Measurements from ENCODE around the gene ZNF672.

The ZNF672 gene

DNA sequence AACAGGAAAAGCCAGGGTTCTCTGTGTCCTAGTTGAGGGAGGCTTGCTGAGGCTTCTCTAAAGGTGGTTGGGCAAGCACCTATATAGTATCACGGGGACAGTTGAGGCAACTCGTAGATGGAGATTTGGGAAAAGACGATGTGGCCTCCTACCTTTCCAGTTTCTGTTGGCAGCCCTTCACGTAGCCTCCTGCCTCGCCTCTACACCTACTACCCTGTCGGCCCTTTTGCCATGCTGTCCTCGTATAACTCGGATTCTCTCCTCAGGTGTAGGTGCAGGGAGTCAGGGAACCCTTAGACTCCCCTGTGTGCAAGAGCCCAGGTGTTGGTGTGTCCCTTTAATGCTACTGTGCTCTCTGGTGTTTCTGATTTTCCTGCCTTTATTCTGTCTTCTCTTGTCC lies 10.6 kb downstream of the ZNF672 start:
- Histone ChIP-seq H3K27me3 (ENCODE audit: control insufficient read depth in 3 of 3, insufficient read depth in 3 of 3, low read depth in 1 of 3, low read length in 3 of 3) (no peaks in the 10 kb centered on the region), H3K23ac (ENCODE audit: low read depth, low read length, poor library complexity) (peak overlapping the region; percentile 52), H3K9me3 (replicated peaks in 1 of 2; ENCODE audit: control insufficient read depth in 2 of 2, insufficient read depth in 1 of 2, low read depth in 1 of 2, low read length in 2 of 2) (peaks cover 0 to 2% of the 10 kb centered on the region in 2 donors), H4K8ac (ENCODE audit: low read depth, low read length) (no peak overlapping the region), H2BK120ac (ENCODE audit: low read depth, low read length) (no peak overlapping the region), H3K27ac (replicated peaks; ENCODE audit: low read length) (no peak overlapping the region), H3K36me3 (replicated peaks in 1 of 2; ENCODE audit: control insufficient read depth in 2 of 2, insufficient read depth in 2 of 2, low read length in 2 of 2) (peaks cover 73 to 96% of the 10 kb centered on the region in 2 donors), H3K4me2 (ENCODE audit: insufficient read depth, low read length, poor library complexity, severe bottlenecking) (no peak overlapping the region), H2BK15ac (ENCODE audit: low read length) (no peak overlapping the region), H3K4me3 (ENCODE audit: low read length in 2 of 2) (no peak overlapping the region), H2BK12ac (ENCODE audit: low read length) (no peak overlapping the region), H2AK5ac (ENCODE audit: low read depth, low read length) (no peak overlapping the region), H3K4me1 (ENCODE audit: control insufficient read depth in 2 of 2, insufficient read depth in 1 of 2, low read depth in 1 of 2, low read length in 2 of 2) (no peaks in the 10 kb centered on the region), H3K14ac (ENCODE audit: low read length) (no peak overlapping the region), H4K91ac (ENCODE audit: low read depth, low read length, poor library complexity) (no peak overlapping the region), H3K79me1 (ENCODE audit: low read depth, low read length) (peaks cover 2% of the 10 kb centered on the region), H2BK5ac (ENCODE audit: low read length) (no peak overlapping the region), H2AFZ (ENCODE audit: low read length) (no peak overlapping the region), H3K4ac (ENCODE audit: low read length) (no peak overlapping the region), H3K9ac (ENCODE audit: low read depth, low read length, poor library complexity) (peak overlapping the region; percentile 50), H3K18ac (ENCODE audit: low read length) (no peak overlapping the region)
- WGBS, 2 donors (ENCODE audit: extremely low coverage in 2 of 2, insufficient read length in 2 of 2, insufficient replicate concordance in 1 of 2): no CpG with 5 or more reads among the region's 8 CpGs
- DNase-seq (ENCODE audit: low spot score): no peak

DNA sequence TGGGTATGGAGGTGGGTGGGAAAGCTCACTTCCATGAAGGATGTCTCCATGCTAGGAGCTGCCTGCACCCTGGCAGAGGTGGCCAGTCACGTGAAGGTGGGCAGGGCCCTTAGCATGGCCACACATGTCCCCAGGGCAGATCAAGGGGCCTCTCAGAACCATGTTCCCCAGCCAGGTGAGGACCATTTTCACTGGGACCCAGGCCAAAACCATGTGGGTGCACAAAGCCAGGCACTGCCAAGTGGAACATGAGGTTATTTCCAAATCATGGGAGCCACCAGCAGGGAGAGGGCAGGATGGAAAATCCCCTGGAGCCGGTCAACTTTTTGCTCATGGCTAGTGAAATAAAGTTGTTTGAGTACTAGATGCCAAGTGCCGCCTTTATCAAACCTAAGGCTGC lies 11.1 kb downstream of the ZNF672 start:
- Histone ChIP-seq H3K23ac (ENCODE audit: low read depth, low read length, poor library complexity) (no peak overlapping the region), H3K4me1 (ENCODE audit: control insufficient read depth in 2 of 2, insufficient read depth in 1 of 2, low read depth in 1 of 2, low read length in 2 of 2) (no peaks in the 10 kb centered on the region), H3K18ac (ENCODE audit: low read length) (no peak overlapping the region), H2BK12ac (ENCODE audit: low read length) (no peak overlapping the region), H3K36me3 (replicated peaks in 1 of 2; ENCODE audit: control insufficient read depth in 2 of 2, insufficient read depth in 2 of 2, low read length in 2 of 2) (peaks cover 76 to 98% of the 10 kb centered on the region in 2 donors), H3K27ac (replicated peaks; ENCODE audit: low read length) (no peak overlapping the region), H3K14ac (ENCODE audit: low read length) (no peak overlapping the region), H3K4me2 (ENCODE audit: insufficient read depth, low read length, poor library complexity, severe bottlenecking) (no peak overlapping the region), H3K79me1 (ENCODE audit: low read depth, low read length) (peaks cover 2% of the 10 kb centered on the region), H2AK5ac (ENCODE audit: low read depth, low read length) (no peak overlapping the region), H3K4me3 (ENCODE audit: low read length in 2 of 2) (no peak overlapping the region), H3K4ac (ENCODE audit: low read length) (no peak overlapping the region), H2BK120ac (ENCODE audit: low read depth, low read length) (no peak overlapping the region), H2BK15ac (ENCODE audit: low read length) (no peak overlapping the region), H2BK5ac (ENCODE audit: low read length) (no peak overlapping the region), H2AFZ (ENCODE audit: low read length) (no peak overlapping the region), H3K9ac (ENCODE audit: low read depth, low read length, poor library complexity) (no peak overlapping the region), H4K91ac (ENCODE audit: low read depth, low read length, poor library complexity) (no peak overlapping the region), H3K9me3 (replicated peaks in 1 of 2; ENCODE audit: control insufficient read depth in 2 of 2, insufficient read depth in 1 of 2, low read depth in 1 of 2, low read length in 2 of 2) (peaks cover 0 to 2% of the 10 kb centered on the region in 2 donors), H3K27me3 (ENCODE audit: control insufficient read depth in 3 of 3, insufficient read depth in 3 of 3, low read depth in 1 of 3, low read length in 3 of 3) (no peaks in the 10 kb centered on the region), H4K8ac (ENCODE audit: low read depth, low read length) (no peak overlapping the region)
- WGBS, 2 donors (ENCODE audit: extremely low coverage in 2 of 2, insufficient read length in 2 of 2, insufficient replicate concordance in 1 of 2): no CpG with 5 or more reads among the region's 3 CpGs
- DNase-seq (ENCODE audit: low spot score): no peak

DNA sequence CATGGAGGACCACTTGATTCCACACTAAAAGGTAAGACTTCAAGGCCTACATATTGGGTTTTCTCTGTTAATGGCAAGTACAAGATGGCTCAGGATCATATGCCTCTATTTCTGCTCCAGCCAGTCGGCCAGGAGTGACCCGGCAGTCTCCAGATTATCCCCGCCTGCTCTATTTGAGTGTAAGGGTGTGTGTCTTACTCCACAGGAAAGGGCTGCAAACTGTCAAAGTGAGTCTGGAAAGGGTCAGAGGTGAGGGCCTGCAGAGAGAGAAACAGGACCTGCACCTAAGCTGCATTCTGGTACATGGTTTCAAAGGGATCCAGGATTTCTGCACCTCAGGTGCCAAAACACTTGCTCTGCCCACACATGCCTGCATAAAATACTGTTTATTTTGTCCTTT lies 11.6 kb downstream of the ZNF672 start:
- Histone ChIP-seq H2AFZ (ENCODE audit: low read length) (no peak overlapping the region), H3K9me3 (replicated peaks in 1 of 2; ENCODE audit: control insufficient read depth in 2 of 2, insufficient read depth in 1 of 2, low read depth in 1 of 2, low read length in 2 of 2) (peaks cover 0 to under 1% of the 10 kb centered on the region in 2 donors), H3K27me3 (ENCODE audit: control insufficient read depth in 3 of 3, insufficient read depth in 3 of 3, low read depth in 1 of 3, low read length in 3 of 3) (no peaks in the 10 kb centered on the region), H3K23ac (ENCODE audit: low read depth, low read length, poor library complexity) (no peak overlapping the region), H2AK5ac (ENCODE audit: low read depth, low read length) (no peak overlapping the region), H2BK12ac (ENCODE audit: low read length) (no peak overlapping the region), H3K18ac (ENCODE audit: low read length) (no peak overlapping the region), H3K4me2 (ENCODE audit: insufficient read depth, low read length, poor library complexity, severe bottlenecking) (no peak overlapping the region), H3K14ac (ENCODE audit: low read length) (no peak overlapping the region), H3K36me3 (replicated peaks in 1 of 2; ENCODE audit: control insufficient read depth in 2 of 2, insufficient read depth in 2 of 2, low read length in 2 of 2) (peaks cover 74 to 98% of the 10 kb centered on the region in 2 donors), H4K8ac (ENCODE audit: low read depth, low read length) (no peak overlapping the region), H2BK120ac (ENCODE audit: low read depth, low read length) (no peak overlapping the region), H2BK15ac (ENCODE audit: low read length) (no peak overlapping the region), H4K91ac (ENCODE audit: low read depth, low read length, poor library complexity) (no peak overlapping the region), H3K4me3 (ENCODE audit: low read length in 2 of 2) (no peak overlapping the region), H3K4ac (ENCODE audit: low read length) (no peak overlapping the region), H3K4me1 (ENCODE audit: control insufficient read depth in 2 of 2, insufficient read depth in 1 of 2, low read depth in 1 of 2, low read length in 2 of 2) (no peaks in the 10 kb centered on the region), H3K79me1 (ENCODE audit: low read depth, low read length) (peaks cover 2% of the 10 kb centered on the region), H3K27ac (replicated peaks; ENCODE audit: low read length) (no peak overlapping the region), H3K9ac (ENCODE audit: low read depth, low read length, poor library complexity) (no peak overlapping the region), H2BK5ac (ENCODE audit: low read length) (no peak overlapping the region)
- WGBS, 2 donors (ENCODE audit: extremely low coverage in 2 of 2, insufficient read length in 2 of 2, insufficient replicate concordance in 1 of 2): no CpG with 5 or more reads among the region's 3 CpGs
- no peak for DNase-seq (ENCODE audit: low spot score)

DNA sequence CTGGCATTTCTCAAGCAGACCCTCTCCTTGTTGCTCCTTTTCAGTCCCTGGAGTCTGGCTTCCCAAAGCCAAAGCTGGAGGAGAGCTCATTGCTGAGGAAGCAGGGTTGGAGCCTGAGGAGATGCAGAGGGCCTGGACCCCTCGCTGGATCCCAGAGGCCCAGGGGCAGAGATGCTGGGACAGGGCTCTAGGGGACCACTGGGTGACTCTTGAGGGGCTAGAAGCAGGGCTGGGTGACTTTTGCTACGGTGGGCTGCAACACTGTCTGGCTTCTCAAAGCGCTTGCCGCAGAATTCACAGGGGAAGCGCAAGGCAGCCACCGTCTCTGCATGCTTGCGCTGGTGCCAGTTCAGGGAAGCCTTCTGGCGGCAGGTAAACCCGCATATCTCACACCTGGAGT lies 12.1 kb downstream of the ZNF672 start:
- H3K9me3 ChIP-seq (replicated peaks in 1 of 2; ENCODE audit: control insufficient read depth in 2 of 2, insufficient read depth in 1 of 2, low read depth in 1 of 2, low read length in 2 of 2): no peaks in the 10 kb centered on the region
- H2BK12ac ChIP-seq (ENCODE audit: low read length): no peak overlapping the region
- no peak overlapping the region for H3K4ac ChIP-seq (ENCODE audit: low read length)
- H3K27ac ChIP-seq (replicated peaks; ENCODE audit: low read length): no peak overlapping the region
- no peak overlapping the region for H2BK5ac ChIP-seq (ENCODE audit: low read length)
- no peaks in the 10 kb centered on the region for H3K27me3 ChIP-seq (ENCODE audit: control insufficient read depth in 3 of 3, insufficient read depth in 3 of 3, low read depth in 1 of 3, low read length in 3 of 3)
- H3K14ac ChIP-seq (ENCODE audit: low read length): no peak overlapping the region
- H3K9ac ChIP-seq (ENCODE audit: low read depth, low read length, poor library complexity): no peak overlapping the region
- peak overlapping the region; percentile 17 for H3K23ac ChIP-seq (ENCODE audit: low read depth, low read length, poor library complexity)
- H2AFZ ChIP-seq (ENCODE audit: low read length): no peak overlapping the region
- no peak overlapping the region for H3K4me3 ChIP-seq (ENCODE audit: low read length in 2 of 2)
- peaks cover 76 to 98% of the 10 kb centered on the region in 2 donors for H3K36me3 ChIP-seq (replicated peaks in 1 of 2; ENCODE audit: control insufficient read depth in 2 of 2, insufficient read depth in 2 of 2, low read length in 2 of 2)
- no peaks in the 10 kb centered on the region for H3K4me1 ChIP-seq (ENCODE audit: control insufficient read depth in 2 of 2, insufficient read depth in 1 of 2, low read depth in 1 of 2, low read length in 2 of 2)
- H3K79me1 ChIP-seq (ENCODE audit: low read depth, low read length): peaks cover 2% of the 10 kb centered on the region
- no peak overlapping the region for H2BK120ac ChIP-seq (ENCODE audit: low read depth, low read length)
- no peak for DNase-seq (ENCODE audit: low spot score)
- H3K18ac ChIP-seq (ENCODE audit: low read length): no peak overlapping the region
- H2BK15ac ChIP-seq (ENCODE audit: low read length): no peak overlapping the region
- H4K91ac ChIP-seq (ENCODE audit: low read depth, low read length, poor library complexity): no peak overlapping the region
- no peak overlapping the region for H4K8ac ChIP-seq (ENCODE audit: low read depth, low read length)
- no peak overlapping the region for H2AK5ac ChIP-seq (ENCODE audit: low read depth, low read length)
- WGBS, 2 donors (ENCODE audit: extremely low coverage in 2 of 2, insufficient read length in 2 of 2, insufficient replicate concordance in 1 of 2): no CpG with 5 or more reads among the region's 9 CpGs
- no peak overlapping the region for H3K4me2 ChIP-seq (ENCODE audit: insufficient read depth, low read length, poor library complexity, severe bottlenecking)

Measured in neuronal stem cell (in vitro differentiated cells).